IMR-90 (cell line): Measurements from ENCODE around the gene SYN1. TPM values are rescaled to one million over a fixed set of nuclear protein-coding genes. Genes with fewer than 3 reads are reported as not detected.
A peak's percentile ranks its signal among the peaks of the same experiment; 100 is the strongest.

ENCODE experiments used
- ATAC-seq: fragments of 200-7000 bp; cut with Tn5 transposase; 2 replicates; pipeline ENCODE4 v1.9.1; 2020; ENCODE audit warnings: low read depth, mild to moderate bottlenecking, moderate library complexity
- BruUV-seq: library from RNA; stranded (reverse); fragments of 400-500 nt; replicated peaks from 2 replicates; lab custom pipeline; 2021; lab: Mats Ljungman, UMichigan
- CTCF ChIA-PET: fragments of 300-600 bp; formaldehyde crosslinking; extraction: SDS; loops from one replicate; lab custom pipeline; 2021; ENCODE audit warnings: antibody characterized with exemption; lab: Yijun Ruan, JAX
- POLR2A ChIA-PET: fragments of 300-600 bp; sonication (Branson Sonifier 250); formaldehyde crosslinking; loops from one replicate; lab custom pipeline; 2022; ENCODE audit warnings: antibody characterized with exemption; ENCODE audit not compliant: unreplicated experiment; lab: Charles Lee
- DNase-seq: peaks from one replicate; pipeline ENCODE4 v3.0.0; 2013
- H2AFZ ChIP-seq: replicated peaks from 2 replicates; pipeline ENCODE3; 2013; ENCODE audit warnings: low read length, mild to moderate bottlenecking; ENCODE audit not compliant: poor library complexity
- H2AK5ac ChIP-seq: 2 replicates; pipeline ENCODE4 v1.6.1; 2013; ENCODE audit warnings: low read depth, low read length, inconsistent platforms
- H2AK9ac ChIP-seq: replicated peaks from 2 replicates; pipeline ENCODE3; 2013; ENCODE audit warnings: mild to moderate bottlenecking, low read depth, low read length, moderate library complexity; ENCODE audit not compliant: poor library complexity
- H2BK120ac ChIP-seq: 2 replicates; pipeline ENCODE4 v1.6.1; 2013; ENCODE audit warnings: low read depth, low read length, inconsistent platforms
- H2BK15ac ChIP-seq: 3 replicates; pipeline ENCODE4 v1.6.1; 2013; ENCODE audit warnings: low read depth, low read length, inconsistent platforms
- H2BK20ac ChIP-seq: 2 replicates; pipeline ENCODE4 v1.6.1; 2013; ENCODE audit warnings: low read depth, mild to moderate bottlenecking, inconsistent platforms, low read length, moderate library complexity
- H2BK5ac ChIP-seq: 2 replicates; pipeline ENCODE4 v1.6.1; 2013; ENCODE audit warnings: mild to moderate bottlenecking, low read depth, low read length, inconsistent platforms; ENCODE audit not compliant: poor library complexity, severe bottlenecking
- H3K14ac ChIP-seq: replicated peaks from 2 replicates; pipeline ENCODE4 v1.6.1; 2013; ENCODE audit warnings: low read depth, low read length, inconsistent platforms
- H3K18ac ChIP-seq: 2 replicates; pipeline ENCODE4 v1.6.1; 2013; ENCODE audit warnings: low read depth, low read length, control low read depth
- H3K23ac ChIP-seq: 2 replicates; pipeline ENCODE4 v1.6.1; 2013; ENCODE audit warnings: low read depth, low read length, inconsistent platforms
- H3K27ac ChIP-seq: 2 replicates; pipeline ENCODE4 v1.5.1; 2013; ENCODE audit warnings: mild to moderate bottlenecking, control low read depth, low read length; ENCODE audit not compliant: insufficient read depth
- H3K27me3 ChIP-seq: 2 replicates; pipeline ENCODE4 v1.6.1; 2013; ENCODE audit warnings: low read length; ENCODE audit not compliant: control insufficient read depth, insufficient read depth
- H3K36me3 ChIP-seq: 2 replicates; pipeline ENCODE4 v1.6.1; 2013; ENCODE audit warnings: low read length, mixed read lengths; ENCODE audit not compliant: control insufficient read depth, insufficient read depth
- H3K4ac ChIP-seq: 2 replicates; pipeline ENCODE4 v1.6.1; 2013; ENCODE audit warnings: low read depth, low read length, inconsistent platforms
- H3K4me1 ChIP-seq: 2 replicates; pipeline ENCODE4 v1.6.1; 2013; ENCODE audit warnings: low read length, mixed read lengths; ENCODE audit not compliant: control insufficient read depth, insufficient read depth
- H3K4me2 ChIP-seq: 2 replicates; pipeline ENCODE4 v1.6.1; 2013; ENCODE audit warnings: low read depth, mild to moderate bottlenecking, control low read depth, low read length, moderate library complexity
- H3K4me3 ChIP-seq: 2 replicates; pipeline ENCODE4 v1.5.1; 2013; ENCODE audit warnings: low read depth, mild to moderate bottlenecking, control low read depth, low read length, moderate library complexity; ENCODE audit not compliant: insufficient read depth
- H3K56ac ChIP-seq: 2 replicates; pipeline ENCODE4 v1.6.1; 2013; ENCODE audit warnings: low read length, inconsistent platforms; ENCODE audit not compliant: insufficient read depth; ENCODE audit errors: extremely low read depth
- H3K79me1 ChIP-seq, 2 experiments: 2 replicates each; pipeline ENCODE4 v1.6.1; 2013; ENCODE audit warnings: low read length in 2 of 2, inconsistent platforms in 1 of 2, low read depth in 1 of 2
- H3K9ac ChIP-seq: 2 replicates; pipeline ENCODE4 v1.6.1; 2013; ENCODE audit warnings: low read depth, low read length, control low read depth
- H3K9me1 ChIP-seq: 2 replicates; pipeline ENCODE4 v1.6.1; 2013; ENCODE audit warnings: low read length, inconsistent platforms; ENCODE audit not compliant: insufficient read depth
- H3K9me3 ChIP-seq: 2 replicates; pipeline ENCODE4 v1.6.1; 2013; ENCODE audit warnings: low read length; ENCODE audit not compliant: control insufficient read depth, insufficient read depth
- H4K20me1 ChIP-seq: 2 replicates; pipeline ENCODE4 v1.6.1; 2013; ENCODE audit warnings: low read length, inconsistent platforms; ENCODE audit not compliant: insufficient read depth
- H4K5ac ChIP-seq: 2 replicates; pipeline ENCODE4 v1.6.1; 2013; ENCODE audit warnings: mild to moderate bottlenecking, low read depth, low read length, control low read depth
- H4K8ac ChIP-seq, 2 experiments: 2 replicates each; pipeline ENCODE4 v1.6.1; 2013; ENCODE audit warnings: low read depth in 2 of 2, low read length in 2 of 2, control low read depth in 1 of 2, inconsistent platforms in 1 of 2
- H4K91ac ChIP-seq: 2 replicates; pipeline ENCODE4 v1.6.1; 2013; ENCODE audit warnings: low read depth, low read length, inconsistent platforms; ENCODE audit not compliant: insufficient read depth
- BHLHE40 ChIP-seq: fragments of 150-350 bp; IDR thresholded peaks from 2 replicates; pipeline ENCODE4 v1.6.1; 2016; ENCODE audit warnings: mild to moderate bottlenecking, low read depth, low read length
- CEBPB ChIP-seq: IDR thresholded peaks from 2 replicates; pipeline ENCODE4 v1.6.1; 2012; ENCODE audit warnings: low read depth, low read length, improper control_type of control experiment
- CHD1 ChIP-seq: IDR thresholded peaks from 2 replicates; pipeline ENCODE4 v1.6.1; 2012; ENCODE audit warnings: low read depth, low read length, improper control_type of control experiment
- ELK1 ChIP-seq: fragments of 150-350 bp; IDR thresholded peaks from 2 replicates; pipeline ENCODE4 v1.6.1; 2016; ENCODE audit warnings: low read depth, mild to moderate bottlenecking, low read length, moderate library complexity, borderline replicate concordance
- MAZ ChIP-seq: IDR thresholded peaks from 2 replicates; pipeline ENCODE4 v1.6.1; 2012; ENCODE audit warnings: low read depth, mild to moderate bottlenecking, low read length, improper control_type of control experiment, moderate library complexity, borderline replicate concordance
- RCOR1 ChIP-seq: IDR thresholded peaks from 2 replicates; pipeline ENCODE4 v1.6.1; 2012; ENCODE audit warnings: mild to moderate bottlenecking, low read length, improper control_type of control experiment; ENCODE audit not compliant: insufficient replicate concordance
- dilution Hi-C: fragments of 300-500 bp; cut with HindIII; formaldehyde crosslinking; loops from one replicate; pipeline ENCODE4 v1.14.3; 2018; ENCODE audit warnings: low sequenced_read_pairs; ENCODE audit not compliant: unreplicated experiment
- in situ Hi-C: fragments of 300-500 bp; cut with MboI; formaldehyde crosslinking; loops from 3 replicates; pipeline ENCODE4 v1.14.3; 2019; ENCODE audit warnings: low sequenced_read_pairs, inconsistent platforms, mixed read lengths
- intact Hi-C: fragments of 100-400 bp; cut with micrococcal nuclease; formaldehyde crosslinking; loops from 2 replicates; pipeline ENCODE4 v1.10.0; 2022
- polyA plus RNA-seq, 3 experiments: library from polyadenylated mRNA; depleted of rRNA; stranded (reverse); fragments of >200 nt; gene quantifications; 2 replicates each; pipeline ENCODE4 v1.2.3, GENCODE V29; 2012; ENCODE audit warnings: low replicate concordance in 1 of 3
- total RNA-seq: library from RNA; depleted of rRNA; stranded (reverse); fragments of >200 nt; gene quantifications from 2 replicates; pipeline ENCODE4 v1.2.3, GENCODE V29; 2012

SYN1 gene
- total and polyA plus RNA-seq, 2 of the 4 experiments (the other 2 are of a cell fraction) = under 0.01 to 0.56 TPM

DNA sequence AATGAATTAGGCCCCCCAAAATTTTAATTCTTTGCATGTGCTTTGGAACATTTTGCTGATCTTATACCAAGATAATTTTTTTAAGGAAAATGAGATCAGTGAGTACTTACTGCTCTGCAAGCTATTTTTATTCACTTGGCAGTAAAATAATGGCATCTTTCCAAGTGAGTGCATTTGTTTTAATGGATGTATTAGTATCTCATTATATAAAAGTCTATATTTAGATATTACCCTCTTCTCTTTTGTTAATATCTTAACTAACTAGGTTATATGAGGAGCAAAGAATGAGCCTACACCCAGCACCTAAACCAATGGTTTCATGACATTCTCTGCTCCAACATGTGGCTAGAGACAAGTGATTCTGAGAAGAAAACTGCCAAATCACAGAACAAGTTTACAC lies 79.8 kb downstream of the SYN1 start:
- POLR2A ChIA-PET = no interaction called here
- no peak overlapping the region for H3K14ac ChIP-seq
- no peaks in the 10 kb centered on the region for H3K27me3 ChIP-seq
- H3K79me1 ChIP-seq = no peaks in the 10 kb centered on the region
- CTCF ChIA-PET = interaction anchor here (0.6 to 2.0 kb wide), 2 partner anchors 17 to 80 kb away, joined by 3 to 6 read pairs; partner anchors contain the start of gene SYN1
- H3K4ac ChIP-seq = no peak overlapping the region
- H3K9ac ChIP-seq = no peak overlapping the region
- no peaks in the 10 kb centered on the region for H3K9me1 ChIP-seq
- H3K27ac ChIP-seq = no peak overlapping the region
- no peak overlapping the region for H2BK5ac ChIP-seq
- H3K4me3 ChIP-seq = no peak overlapping the region
- dilution Hi-C loops = no loop called here
- no peak overlapping the region for H3K4me2 ChIP-seq
- no peaks in the 10 kb centered on the region for H3K4me1 ChIP-seq
- no peak overlapping the region for H2BK120ac ChIP-seq
- no peak for ATAC-seq
- H2AK9ac ChIP-seq = no peak overlapping the region
- TF ChIP-seq BHLHE40 (no peak), MAZ (no peak), CEBPB (no peak), RCOR1 (no peak), CHD1 (no peak), ELK1 (no peak)
- no peak overlapping the region for H3K18ac ChIP-seq
- H2AFZ ChIP-seq = no peak overlapping the region
- H2BK15ac ChIP-seq = no peak overlapping the region
- no peaks in the 10 kb centered on the region for H4K20me1 ChIP-seq
- no peak overlapping the region for H3K56ac ChIP-seq
- no peak overlapping the region for H3K23ac ChIP-seq
- H4K91ac ChIP-seq = no peak overlapping the region
- H4K8ac ChIP-seq = no peak overlapping the region
- no peaks in the 10 kb centered on the region for H3K9me3 ChIP-seq
- H2AK5ac ChIP-seq = no peak overlapping the region
- no TSS peak for BruUV-seq
- intact Hi-C loops = loop anchor here (2.0 kb wide), 1 partner anchor 43 kb away; the partner anchor contains the start of gene TIMP1
- no peaks in the 10 kb centered on the region for H3K36me3 ChIP-seq
- no peak overlapping the region for H4K5ac ChIP-seq
- no peak overlapping the region for H2BK20ac ChIP-seq
- DNase-seq = peak; percentile 32
- in situ Hi-C loops = loop anchor here (25.0 kb wide), 1 partner anchor 497 kb away; no protein-coding TSS in a partner anchor
